NCI-H1105 treated with DMSO at 0.1 percent for 48 hours (cell line): Measurements from ENCODE around the gene THBS2.
"Not testable (repeated sequence)": the region's sequence is repeated elsewhere in the genome, so short reads cannot be mapped to it uniquely, and the experiment has no call there.

Source experiments
- DNase-seq: peaks from one replicate; lab custom pipeline; 2025; lab: John Stamatoyannopoulos, UW

THBS2 gene

DNA sequence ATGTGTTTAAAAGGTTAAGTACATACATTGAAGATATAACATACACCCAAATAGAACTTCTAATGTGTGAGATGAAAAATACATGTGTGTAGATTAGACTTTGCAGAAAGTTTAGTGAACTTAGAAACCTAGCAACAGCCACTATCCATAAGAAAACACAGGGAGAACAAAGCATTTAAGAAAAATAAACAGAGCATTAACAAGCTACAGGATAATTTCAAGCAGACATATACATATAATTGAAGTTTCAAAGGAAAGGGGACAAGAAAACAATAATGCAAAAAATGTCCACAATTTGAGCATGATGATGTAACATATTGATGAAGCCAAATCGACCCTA is 18.2 kb upstream of the THBS2 start:
- DNase-seq, result no peak

GRCh38 chr6:169271158-169271876 is 17.7 kb upstream of the THBS2 start:
- no peak for DNase-seq

DNA sequence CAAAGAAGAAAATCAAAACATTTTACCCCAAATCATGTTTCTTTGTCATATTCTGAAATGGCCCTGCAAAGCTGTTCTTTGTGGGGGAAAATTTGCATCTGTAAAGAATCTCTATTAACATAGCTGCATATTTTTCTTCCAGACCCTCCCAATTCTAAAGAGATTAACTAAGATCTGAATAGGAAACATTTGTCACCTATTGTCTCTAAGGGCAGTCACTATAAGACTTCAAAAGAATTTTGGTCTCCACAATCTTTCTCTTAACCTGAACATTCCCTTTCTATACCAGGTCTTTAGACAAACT is 16.4 kb upstream of the THBS2 start:
- not testable (repeated sequence) for DNase-seq

DNA sequence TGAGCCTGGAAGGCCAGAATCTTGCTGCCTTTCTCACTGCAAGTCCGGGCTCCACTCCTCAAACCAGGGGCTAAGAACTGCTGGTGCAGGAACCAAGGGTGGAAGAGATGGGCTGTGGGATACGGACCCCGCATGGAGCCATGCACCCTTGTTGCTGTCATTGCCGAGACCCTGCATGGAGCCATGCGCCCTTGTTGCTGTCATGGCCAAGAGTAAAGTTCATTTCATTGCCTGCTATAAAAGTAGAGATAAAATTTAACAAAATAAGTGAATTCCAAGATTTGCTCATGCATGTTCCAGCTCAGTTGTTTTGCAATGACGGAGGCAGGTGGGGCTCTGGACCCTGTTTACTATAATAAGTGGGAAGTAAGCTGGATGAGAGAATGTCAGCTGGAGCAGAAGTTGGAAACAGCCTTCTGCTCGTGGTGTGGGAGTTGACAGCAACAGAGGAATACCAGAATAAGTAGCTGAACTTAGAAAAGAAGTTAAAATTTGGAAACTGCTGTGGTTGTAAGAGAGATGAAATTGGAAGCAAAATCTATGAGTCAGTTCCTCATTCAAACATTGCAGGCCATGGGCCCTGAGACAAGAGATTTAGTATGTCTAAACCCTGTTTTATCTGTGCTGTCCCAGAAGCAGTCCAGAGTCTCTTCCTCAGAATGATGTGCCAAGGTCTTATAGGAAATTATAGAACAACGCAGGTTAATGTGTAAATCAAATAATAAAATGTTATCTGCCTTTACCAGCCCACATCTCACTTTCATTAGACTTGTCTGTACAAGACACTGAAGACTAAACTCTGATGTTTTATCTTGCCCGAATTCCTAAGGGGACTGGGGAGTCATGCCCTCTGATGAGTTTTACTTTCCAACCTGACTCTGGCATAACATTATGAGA is 15.8 kb upstream of the THBS2 start:
- no peak for DNase-seq

DNA sequence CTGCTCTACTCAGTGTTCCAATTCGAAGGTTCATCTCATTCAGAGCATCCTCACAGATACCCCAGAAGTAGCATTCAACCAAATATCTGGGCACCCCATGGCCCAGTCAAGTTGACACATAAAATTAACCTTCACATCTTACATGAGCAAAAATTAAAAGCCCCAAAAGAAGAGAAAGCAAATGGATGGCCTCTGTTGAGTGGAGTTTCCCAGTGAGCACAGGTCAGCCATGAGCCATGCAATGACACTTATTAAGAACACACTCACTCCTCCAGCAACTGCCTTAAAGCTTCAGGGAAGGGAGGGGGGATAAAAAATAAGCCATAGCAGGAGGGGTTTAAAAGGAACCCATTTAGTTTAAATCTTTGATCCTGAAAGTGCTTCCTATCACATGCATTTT is 14.6 kb upstream of the THBS2 start:
- DNase-seq, result no peak

DNA sequence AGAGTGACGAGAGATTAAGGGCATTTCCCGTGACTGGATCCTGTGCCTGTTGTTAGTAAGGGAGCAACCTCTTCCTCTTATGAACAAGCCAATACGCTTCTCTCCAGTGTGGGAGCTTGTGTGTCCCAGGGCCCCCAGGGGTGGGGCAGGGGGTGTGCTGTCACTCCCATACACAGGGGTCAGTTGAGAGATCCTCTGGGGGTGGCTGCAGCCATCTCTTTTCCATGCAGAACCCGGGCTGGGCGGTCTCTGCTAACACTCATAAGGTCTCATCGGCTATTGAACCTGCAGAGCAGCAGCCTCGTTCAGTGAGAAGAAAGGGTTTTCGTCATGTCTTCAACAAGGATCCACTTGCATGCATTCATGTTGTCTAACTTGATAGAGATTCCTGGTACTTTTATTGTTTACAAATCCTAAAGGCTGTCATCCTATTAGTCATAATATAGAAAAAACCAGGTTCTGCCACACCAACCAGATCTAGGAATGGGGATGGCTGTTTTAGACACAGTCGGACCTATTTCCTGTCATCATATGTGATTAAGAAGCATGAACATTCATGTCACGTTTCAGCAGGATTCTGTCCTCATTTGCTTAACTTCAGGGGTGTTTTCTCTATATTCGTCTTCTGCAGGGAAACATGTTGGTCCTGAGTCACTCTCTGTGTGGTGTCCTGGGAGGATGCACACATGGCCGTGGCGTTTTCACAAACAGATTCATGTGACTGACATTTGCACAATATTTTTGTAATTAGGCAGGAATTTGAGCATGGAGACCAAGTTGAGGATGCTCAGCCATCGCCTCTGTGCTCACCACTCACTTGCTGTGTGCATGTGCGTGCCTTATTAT is 13.3 kb upstream of the THBS2 start:
- DNase-seq, result no peak

DNA sequence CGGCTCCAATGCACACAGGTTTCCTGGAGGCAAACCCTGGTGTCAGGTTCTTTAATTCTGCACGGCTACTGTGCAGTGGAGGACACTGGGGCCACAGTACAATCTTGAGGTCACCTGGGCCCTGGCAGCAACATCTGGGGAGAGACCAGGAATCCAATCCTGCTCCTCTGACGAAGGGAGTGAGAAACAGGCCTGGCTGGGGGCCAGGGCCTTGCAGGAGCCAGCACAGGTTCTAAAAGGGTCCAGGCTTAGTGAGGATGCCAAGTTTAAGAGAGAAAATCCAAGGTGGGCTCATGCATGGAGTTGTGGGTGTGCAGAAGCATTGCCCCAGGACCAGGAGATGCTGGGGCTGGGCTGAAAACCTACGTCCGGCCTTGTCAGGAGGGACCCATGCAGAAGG is 12.6 kb upstream of the THBS2 start:
- DNase-seq, result no peak

DNA sequence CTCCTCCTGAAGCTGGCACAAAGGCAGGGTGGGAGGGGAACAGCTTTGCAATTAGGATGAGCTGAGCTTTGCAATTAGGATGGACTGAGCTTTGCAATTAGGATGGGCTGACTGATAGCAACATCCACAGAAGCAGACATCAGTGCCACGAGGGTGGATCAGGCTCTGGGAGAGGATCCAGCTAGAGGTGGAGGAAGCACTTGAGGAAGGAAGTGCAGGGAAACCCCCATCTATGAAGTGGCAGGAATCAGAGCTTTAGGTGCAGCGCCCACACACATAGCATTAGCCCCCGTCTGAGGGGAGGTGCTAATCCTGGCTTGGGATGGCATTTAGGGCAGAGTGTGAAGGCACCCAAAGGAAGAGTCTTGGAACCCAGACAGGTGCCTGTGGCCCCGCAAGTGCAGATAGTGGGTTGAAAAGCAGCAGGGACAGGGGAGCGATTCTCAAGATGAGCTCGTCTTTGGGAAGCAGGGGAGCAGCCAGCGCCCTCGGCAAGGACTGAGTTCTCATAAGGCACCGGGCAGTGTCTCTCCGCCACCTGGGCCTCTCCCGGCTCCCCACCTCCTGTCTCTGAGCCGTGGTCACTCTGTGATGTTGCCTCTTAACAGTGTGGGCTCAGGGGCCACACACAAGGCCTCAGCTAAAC is 12.0 kb upstream of the THBS2 start:
- no peak for DNase-seq

DNA sequence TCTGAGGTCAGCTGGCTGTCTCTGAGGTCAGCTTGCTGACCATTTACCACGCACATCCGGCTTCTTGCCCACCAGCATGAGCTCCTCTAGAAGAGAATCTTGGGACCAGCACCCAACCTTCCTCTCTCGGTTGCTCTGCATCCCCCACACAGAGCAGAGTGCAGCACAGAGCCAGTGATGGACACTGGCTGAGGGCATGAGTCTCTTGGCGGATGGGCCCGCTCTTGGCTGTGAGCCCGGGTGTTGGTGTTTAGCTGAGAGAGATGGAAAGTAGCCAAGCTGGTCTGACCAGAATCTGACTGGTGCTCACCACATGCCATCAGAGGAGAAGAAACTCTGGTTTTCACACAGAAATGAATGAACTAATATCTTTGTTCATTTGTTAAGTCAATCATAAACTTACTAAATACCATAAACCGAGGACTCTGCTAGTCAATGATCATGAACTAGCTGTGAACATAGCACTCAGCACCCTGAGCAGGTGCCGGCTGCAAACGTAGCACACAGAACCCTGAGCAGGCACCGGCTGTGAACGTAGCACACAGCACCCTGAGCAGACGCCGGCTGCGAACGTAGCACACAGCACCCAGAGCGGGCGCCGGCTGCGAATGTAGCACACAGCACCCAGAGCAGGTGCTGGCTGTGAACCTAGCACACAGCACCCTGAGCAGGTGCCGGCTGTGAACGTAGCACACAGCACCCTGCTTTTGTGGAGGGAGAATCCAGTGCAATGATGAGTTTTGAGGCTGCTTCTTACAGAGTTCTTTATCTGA is 10.4 kb upstream of the THBS2 start:
- peak; percentile 78 for DNase-seq

DNA sequence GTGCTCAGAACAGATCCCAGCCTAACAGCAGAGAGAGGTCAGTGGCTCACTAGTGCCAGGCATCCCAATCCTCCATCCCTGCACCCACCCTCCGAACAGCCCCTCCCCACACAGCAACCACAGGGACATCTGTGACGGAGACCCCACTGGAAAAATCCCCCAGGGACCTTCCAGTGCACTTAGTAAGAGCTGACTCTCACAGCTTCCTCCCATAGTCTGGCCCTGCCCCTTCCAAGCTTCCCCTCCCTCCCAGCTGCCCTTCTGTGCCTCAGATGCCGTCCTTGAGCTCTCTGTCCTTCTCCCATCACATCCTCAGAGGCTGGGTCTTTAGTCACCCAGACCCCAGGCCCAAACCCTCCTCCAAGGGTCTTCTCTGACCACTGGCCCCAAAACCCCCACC is 9.7 kb upstream of the THBS2 start:
- DNase-seq, result no peak

- DNase-seq, result not testable (repeated sequence)
Measured at GRCh38 chr6:169262602-169263001, 9.0 kb upstream of the THBS2 start.

DNA sequence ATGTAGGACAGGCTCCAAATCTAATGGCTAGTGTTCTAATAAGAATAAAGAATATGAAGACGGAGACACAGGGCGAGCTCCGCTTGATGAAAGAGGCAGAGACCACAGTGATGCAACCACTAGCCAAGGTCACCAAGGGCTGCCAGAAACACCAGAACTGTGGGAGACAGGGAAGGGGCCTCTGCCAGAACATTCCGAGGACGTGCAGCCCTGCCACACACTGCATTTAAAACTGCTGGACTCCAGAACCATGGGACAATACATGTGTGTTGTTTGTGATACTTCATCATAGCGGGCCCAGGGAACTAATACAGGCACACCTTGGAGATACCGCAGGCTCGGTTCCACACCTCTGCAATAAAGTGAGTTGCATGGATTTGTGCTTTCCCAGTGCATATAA is 2.9 kb upstream of the THBS2 start:
- no peak for DNase-seq

- no peak for DNase-seq
Measured at GRCh38 chr6:169256061-169256460, 2.4 kb upstream of the THBS2 start.

DNA sequence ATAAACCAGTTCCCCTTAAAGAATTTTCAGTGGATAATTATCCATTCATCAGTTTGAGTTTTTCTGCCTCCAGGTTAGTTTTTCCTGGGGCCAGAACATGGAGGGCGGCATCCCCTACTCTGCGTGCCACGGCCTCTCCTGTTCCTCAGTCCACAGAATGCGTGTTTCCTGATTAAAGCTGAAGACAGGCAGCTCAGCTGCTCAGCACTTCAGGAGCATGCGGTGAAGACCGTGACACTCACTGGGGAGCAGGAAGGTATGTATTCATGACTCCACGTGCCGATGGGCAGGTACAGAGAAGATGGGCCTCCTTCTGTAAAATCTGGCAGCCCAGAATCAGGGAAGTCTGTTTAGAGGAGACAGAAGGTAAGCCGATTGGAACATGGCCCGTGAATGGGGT is 2.0 kb upstream of the THBS2 start:
- DNase-seq, result no peak

GRCh38 chr6:169254456-169255316 is 1.0 kb upstream of the THBS2 start:
- peak; percentile 61 for DNase-seq

GRCh38 chr6:169252505-169253189 is 999 bp downstream of the THBS2 start:
- DNase-seq, result peak; percentile 90

DNA sequence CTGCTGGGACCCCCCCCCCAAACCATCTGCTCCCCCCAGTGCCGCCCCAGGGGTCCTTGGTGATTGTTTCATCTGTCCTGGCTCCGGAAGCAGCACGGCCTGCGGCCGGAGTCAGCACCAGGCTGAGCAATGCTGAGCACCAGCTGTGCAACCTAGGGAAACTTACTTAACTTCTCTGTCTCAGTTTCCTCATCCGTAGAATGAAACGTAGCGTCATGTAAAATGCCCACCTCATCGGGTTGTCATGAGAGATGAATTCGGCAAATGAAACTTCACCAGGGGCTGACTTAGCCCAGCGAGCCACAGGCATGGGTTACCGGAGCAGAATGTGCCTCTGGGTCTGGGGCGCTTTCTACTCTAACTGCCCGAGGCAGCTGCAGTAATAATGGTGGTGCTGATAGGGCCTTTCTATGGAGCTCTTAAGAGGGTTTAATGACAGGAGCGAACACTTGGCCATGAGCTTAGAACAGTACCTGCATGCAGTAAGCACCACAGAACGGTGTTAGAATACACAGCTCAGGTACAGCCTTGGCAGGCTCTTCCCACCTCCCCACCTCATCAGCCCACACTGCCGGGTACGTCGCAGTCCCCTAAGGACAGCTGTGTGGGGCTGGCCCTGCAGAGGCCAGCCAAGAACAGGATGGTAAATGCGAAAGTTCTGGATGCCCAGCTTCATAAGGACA is 1.7 kb downstream of the THBS2 start:
- DNase-seq, result no peak

DNA sequence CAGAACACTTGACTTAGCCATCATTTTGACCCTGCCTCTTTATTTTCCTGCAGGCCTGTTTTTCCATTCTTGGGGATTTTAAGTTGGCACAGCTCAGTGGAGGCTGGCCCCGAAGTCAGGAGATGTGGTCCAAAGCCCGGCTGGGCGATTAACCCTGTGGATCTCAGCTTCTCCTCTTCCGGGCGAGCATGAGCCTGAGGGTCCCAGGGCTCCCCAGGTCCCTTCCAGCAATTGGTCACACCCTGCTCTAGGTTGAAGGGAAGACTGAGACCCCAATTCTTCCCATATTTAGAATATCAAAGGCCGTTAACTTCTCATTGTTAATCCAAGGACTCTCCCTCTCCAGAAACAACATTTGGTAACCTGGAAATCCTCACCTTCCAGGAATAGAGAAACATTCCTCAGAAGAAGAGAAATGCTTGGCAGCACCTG is 2.3 kb downstream of the THBS2 start:
- DNase-seq, result no peak

- DNase-seq, result no peak
Measured at GRCh38 chr6:169250660-169251059, 3.0 kb downstream of the THBS2 start.
